ENCODE measurements around the gene PLA2G4C. TPM values are rescaled to one million over a fixed set of nuclear protein-coding genes. Genes with fewer than 3 reads are reported as not detected.

The PLA2G4C gene
- total RNA-seq, 2 experiments from 2014 or later: 0.82 to 2.1 TPM

GRCh38 chr19:48064509-48064908, 46.1 kb downstream of the PLA2G4C start:
- H3K27ac Mint-ChIP-seq: no peak overlapping the region
- H3K4me3 Mint-ChIP-seq: no peak overlapping the region
- CTCF ChIA-PET: no interaction called here
- DNase-seq: no peak
- no peaks in the 10 kb centered on the region for H3K36me3 Mint-ChIP-seq
- no peak for ATAC-seq
- peaks cover 10% of the 10 kb centered on the region for H3K27me3 Mint-ChIP-seq
- H3K4me1 Mint-ChIP-seq: no peaks in the 10 kb centered on the region
- H3K9me3 Mint-ChIP-seq (ENCODE audit: low read depth): no peaks in the 10 kb centered on the region

- no peaks in the 10 kb centered on the region for H3K9me3 Mint-ChIP-seq (ENCODE audit: low read depth)
- no peak overlapping the region for H3K27ac Mint-ChIP-seq
- H3K27me3 Mint-ChIP-seq: peaks cover 10% of the 10 kb centered on the region
- ATAC-seq (no peak), DNase-seq (no peak)
- no peak overlapping the region for H3K4me3 Mint-ChIP-seq
- no peaks in the 10 kb centered on the region for H3K4me1 Mint-ChIP-seq
- H3K36me3 Mint-ChIP-seq: no peaks in the 10 kb centered on the region
- CTCF ChIA-PET: interaction anchor here (0.5 kb wide), 1 partner anchor 39 kb away, joined by 5 read pairs; no protein-coding TSS in a partner anchor
Measured at GRCh38 chr19:48061401-48062344, 48.9 kb downstream of the PLA2G4C start.

- H3K27ac Mint-ChIP-seq: no peak overlapping the region
- no peaks in the 10 kb centered on the region for H3K4me1 Mint-ChIP-seq
- H3K4me3 Mint-ChIP-seq: no peak overlapping the region
- no peaks in the 10 kb centered on the region for H3K36me3 Mint-ChIP-seq
- no peaks in the 10 kb centered on the region for H3K9me3 Mint-ChIP-seq (ENCODE audit: low read depth)
- ATAC-seq (no peak), DNase-seq (no peak)
- CTCF ChIA-PET: no interaction called here
- peaks cover 10% of the 10 kb centered on the region for H3K27me3 Mint-ChIP-seq
Measured at GRCh38 chr19:48060381-48060780, 50.2 kb downstream of the PLA2G4C start.

- peaks cover 10% of the 10 kb centered on the region for H3K27me3 Mint-ChIP-seq
- H3K36me3 Mint-ChIP-seq: no peaks in the 10 kb centered on the region
- no peak for DNase-seq
- CTCF ChIA-PET: no interaction called here
- ATAC-seq: no peak
- H3K9me3 Mint-ChIP-seq (ENCODE audit: low read depth): no peaks in the 10 kb centered on the region
- H3K4me3 Mint-ChIP-seq: no peak overlapping the region
- no peaks in the 10 kb centered on the region for H3K4me1 Mint-ChIP-seq
- no peak overlapping the region for H3K27ac Mint-ChIP-seq
Measured at GRCh38 chr19:48059331-48059730, 51.3 kb downstream of the PLA2G4C start.

GRCh38 chr19:48053856-48054255, 56.8 kb downstream of the PLA2G4C start:
- no peaks in the 10 kb centered on the region for H3K27me3 Mint-ChIP-seq
- no peak overlapping the region for H3K27ac Mint-ChIP-seq
- CTCF ChIA-PET: no interaction called here
- no peaks in the 10 kb centered on the region for H3K36me3 Mint-ChIP-seq
- H3K4me3 Mint-ChIP-seq: no peak overlapping the region
- ATAC-seq (no peak), DNase-seq (no peak)
- H3K9me3 Mint-ChIP-seq (ENCODE audit: low read depth): no peaks in the 10 kb centered on the region
- H3K4me1 Mint-ChIP-seq: no peaks in the 10 kb centered on the region

- Mint-ChIP-seq H3K4me1 (no peaks in the 10 kb centered on the region), H3K27ac (no peak overlapping the region), H3K9me3 (ENCODE audit: low read depth) (no peaks in the 10 kb centered on the region), H3K27me3 (no peaks in the 10 kb centered on the region), H3K4me3 (no peak overlapping the region), H3K36me3 (no peaks in the 10 kb centered on the region)
- CTCF ChIA-PET: no interaction called here
- DNase-seq (no peak), ATAC-seq (no peak)
Measured at GRCh38 chr19:48053076-48053475, 57.5 kb downstream of the PLA2G4C start.

GRCh38 chr19:48051335-48052033, 59.1 kb downstream of the PLA2G4C start:
- Mint-ChIP-seq H3K4me3 (no peak overlapping the region), H3K9me3 (ENCODE audit: low read depth) (no peaks in the 10 kb centered on the region), H3K36me3 (no peaks in the 10 kb centered on the region), H3K27me3 (no peaks in the 10 kb centered on the region), H3K27ac (no peak overlapping the region), H3K4me1 (no peaks in the 10 kb centered on the region)
- ATAC-seq (no peak), DNase-seq (no peak)
- CTCF ChIA-PET: no interaction called here

- Mint-ChIP-seq H3K27me3 (peaks cover 2% of the 10 kb centered on the region), H3K4me1 (no peaks in the 10 kb centered on the region), H3K27ac (no peak overlapping the region), H3K36me3 (no peaks in the 10 kb centered on the region), H3K9me3 (ENCODE audit: low read depth) (no peaks in the 10 kb centered on the region), H3K4me3 (no peak overlapping the region)
- DNase-seq (no peak), ATAC-seq (no peak)
- CTCF ChIA-PET: no interaction called here
Measured at GRCh38 chr19:48044561-48044960, 66.1 kb downstream of the PLA2G4C start.

GRCh38 chr19:48043675-48044258, 66.8 kb downstream of the PLA2G4C start, which contains the start of gene CABP5:
TSS of gene CABP5 (minus strand) at chr19:48044079. CDS start at chr19:48043922, 157 bp downstream.
- CTCF ChIA-PET: no interaction called here
- H3K27me3 Mint-ChIP-seq: peaks cover 2% of the 10 kb centered on the region
- DNase-seq: no peak
- H3K27ac Mint-ChIP-seq: no peak within 1 kb of the TSS
- H3K9me3 Mint-ChIP-seq (ENCODE audit: low read depth): no peaks in the 10 kb centered on the region
- no peak within 1 kb of the TSS for H3K4me3 Mint-ChIP-seq
- H3K4me1 Mint-ChIP-seq: no peaks in the 10 kb centered on the region
- no peaks in the 10 kb centered on the region for H3K36me3 Mint-ChIP-seq
- ATAC-seq: no peak

- Mint-ChIP-seq H3K4me1 (no peaks in the 10 kb centered on the region), H3K27me3 (peaks cover 2% of the 10 kb centered on the region), H3K4me3 (no peak overlapping the region), H3K27ac (no peak overlapping the region), H3K9me3 (ENCODE audit: low read depth) (peaks cover under 1% of the 10 kb centered on the region), H3K36me3 (no peaks in the 10 kb centered on the region)
- ATAC-seq (no peak), DNase-seq (no peak)
- CTCF ChIA-PET: no interaction called here
Measured at GRCh38 chr19:48041877-48042580, 68.6 kb downstream of the PLA2G4C start.

- CTCF ChIA-PET: no interaction called here
- Mint-ChIP-seq H3K27me3 (peaks cover 2% of the 10 kb centered on the region), H3K27ac (no peak overlapping the region), H3K4me1 (no peaks in the 10 kb centered on the region), H3K36me3 (peaks cover 2% of the 10 kb centered on the region), H3K4me3 (no peak overlapping the region), H3K9me3 (ENCODE audit: low read depth) (peaks cover 9% of the 10 kb centered on the region)
- no peak for DNase-seq
- no peak for ATAC-seq
Measured at GRCh38 chr19:48036765-48037164, 73.9 kb downstream of the PLA2G4C start.

GRCh38 chr19:48033604-48034003, 77.0 kb downstream of the PLA2G4C start:
- Mint-ChIP-seq H3K27me3 (peaks cover 4% of the 10 kb centered on the region), H3K9me3 (ENCODE audit: low read depth) (peaks cover 9% of the 10 kb centered on the region), H3K4me1 (no peaks in the 10 kb centered on the region), H3K36me3 (peaks cover 2% of the 10 kb centered on the region), H3K4me3 (no peak overlapping the region), H3K27ac (no peak overlapping the region)
- CTCF ChIA-PET: no interaction called here
- no peak for ATAC-seq
- no peak for DNase-seq

GRCh38 chr19:48030073-48030472, 80.5 kb downstream of the PLA2G4C start:
- H3K4me3 Mint-ChIP-seq: no peak overlapping the region
- H3K27me3 Mint-ChIP-seq: peaks cover 10% of the 10 kb centered on the region
- H3K4me1 Mint-ChIP-seq: no peaks in the 10 kb centered on the region
- no peak overlapping the region for H3K27ac Mint-ChIP-seq
- H3K36me3 Mint-ChIP-seq: no peaks in the 10 kb centered on the region
- ATAC-seq: no peak
- H3K9me3 Mint-ChIP-seq (ENCODE audit: low read depth): no peaks in the 10 kb centered on the region
- DNase-seq: no peak
- CTCF ChIA-PET: no interaction called here

All from activated CD8-positive, alpha-beta memory T cell treated with anti-CD3 and anti-CD28 coated beads, Interleukin-2, amount 10 ng/mL, durations not matched to agents 7 days and 5 days (primary cell).